DND-41 (cell line): ENCODE results near the gene HCRT.

Experiments
- CTCF ChIP-seq: IDR thresholded peaks from 2 replicates; pipeline ENCODE4 v1.5.1; 2012; ENCODE audit warnings: borderline replicate concordance, low read length, moderate library complexity, mild to moderate bottlenecking; ENCODE audit not compliant: poor library complexity, severe bottlenecking; ENCODE audit errors: extremely low read depth
- EZH2 ChIP-seq: IDR thresholded peaks from 3 replicates; pipeline ENCODE4 v1.6.1; 2012; ENCODE audit warnings: borderline replicate concordance, low read depth, mild to moderate bottlenecking, moderate library complexity, low read length, inconsistent platforms; ENCODE audit not compliant: severe bottlenecking

- TF ChIP-seq CTCF (no peak), EZH2 (no peak)
These were observed 24.7 kb downstream of the HCRT start for GRCh38 chr17:42160531-42160910.
